HK-2 (cell line): ENCODE data around the gene G3BP2.
"Not testable (repeated sequence)": the region's sequence is repeated elsewhere in the genome, so short reads cannot be mapped to it uniquely, and the experiment has no call there.

Experiments used
- DNase-seq: peaks from one replicate; pipeline ENCODE4 v3.0.0-alpha.2; 2018; ENCODE audit not compliant: unreplicated experiment

G3BP2 gene

GRCh38 chr4:75673027-75673958 lies at the start of gene G3BP2:
G3BP2 (minus strand) TSS chr4:75673411; CDS start chr4:75662025, 11,386 bp downstream.
- DNase-seq, result peak; percentile 98

GRCh38 chr4:75722417-75722816 lies 49.2 kb upstream of the G3BP2 start:
- no peak for DNase-seq

GRCh38 chr4:75718529-75718928 lies 45.3 kb upstream of the G3BP2 start:
- DNase-seq, result no peak

GRCh38 chr4:75717408-75717807 lies 44.2 kb upstream of the G3BP2 start:
- DNase-seq, result no peak

GRCh38 chr4:75716054-75716453 lies 42.8 kb upstream of the G3BP2 start:
- not testable (repeated sequence) for DNase-seq

- DNase-seq, result no peak
Measured at GRCh38 chr4:75715105-75715799, 42.0 kb upstream of the G3BP2 start.

- no peak for DNase-seq
Measured at GRCh38 chr4:75714704-75715103, 41.5 kb upstream of the G3BP2 start.

GRCh38 chr4:75714011-75714410 lies 40.8 kb upstream of the G3BP2 start:
- no peak for DNase-seq

GRCh38 chr4:75710246-75710645 lies 37.0 kb upstream of the G3BP2 start:
- DNase-seq, result no peak

- no peak for DNase-seq
Measured at GRCh38 chr4:75708218-75708691, 35.0 kb upstream of the G3BP2 start.

- DNase-seq, result no peak
Measured at GRCh38 chr4:75705198-75705977, 32.2 kb upstream of the G3BP2 start.

- no peak for DNase-seq
Measured at GRCh38 chr4:75702919-75703411, 29.8 kb upstream of the G3BP2 start.

GRCh38 chr4:75699299-75699698 lies 26.1 kb upstream of the G3BP2 start:
- no peak for DNase-seq

- DNase-seq, result no peak
Measured at GRCh38 chr4:75698963-75699228, 25.7 kb upstream of the G3BP2 start.

GRCh38 chr4:75698162-75698962 lies 25.2 kb upstream of the G3BP2 start:
- DNase-seq, result no peak

GRCh38 chr4:75696581-75696980 lies 23.4 kb upstream of the G3BP2 start:
- no peak for DNase-seq

GRCh38 chr4:75696071-75696470 lies 22.9 kb upstream of the G3BP2 start:
- no peak for DNase-seq

- not testable (repeated sequence) for DNase-seq
Measured at GRCh38 chr4:75692066-75692465, 18.9 kb upstream of the G3BP2 start.

- DNase-seq, result not testable (repeated sequence)
Measured at GRCh38 chr4:75687125-75687524, 13.9 kb upstream of the G3BP2 start.

- DNase-seq, result no peak
Measured at GRCh38 chr4:75686346-75686745, 13.1 kb upstream of the G3BP2 start.

GRCh38 chr4:75685546-75686189 lies 12.5 kb upstream of the G3BP2 start:
- no peak for DNase-seq
